Measurements from ENCODE around the gene LSG1. TPM values are rescaled to one million over a fixed set of nuclear protein-coding genes. Genes with fewer than 3 reads are reported as not detected.

LSG1 gene
- polyA plus RNA-seq, 4 donors, result 17.7 to 54.2 (median 22.0) TPM

DNA sequence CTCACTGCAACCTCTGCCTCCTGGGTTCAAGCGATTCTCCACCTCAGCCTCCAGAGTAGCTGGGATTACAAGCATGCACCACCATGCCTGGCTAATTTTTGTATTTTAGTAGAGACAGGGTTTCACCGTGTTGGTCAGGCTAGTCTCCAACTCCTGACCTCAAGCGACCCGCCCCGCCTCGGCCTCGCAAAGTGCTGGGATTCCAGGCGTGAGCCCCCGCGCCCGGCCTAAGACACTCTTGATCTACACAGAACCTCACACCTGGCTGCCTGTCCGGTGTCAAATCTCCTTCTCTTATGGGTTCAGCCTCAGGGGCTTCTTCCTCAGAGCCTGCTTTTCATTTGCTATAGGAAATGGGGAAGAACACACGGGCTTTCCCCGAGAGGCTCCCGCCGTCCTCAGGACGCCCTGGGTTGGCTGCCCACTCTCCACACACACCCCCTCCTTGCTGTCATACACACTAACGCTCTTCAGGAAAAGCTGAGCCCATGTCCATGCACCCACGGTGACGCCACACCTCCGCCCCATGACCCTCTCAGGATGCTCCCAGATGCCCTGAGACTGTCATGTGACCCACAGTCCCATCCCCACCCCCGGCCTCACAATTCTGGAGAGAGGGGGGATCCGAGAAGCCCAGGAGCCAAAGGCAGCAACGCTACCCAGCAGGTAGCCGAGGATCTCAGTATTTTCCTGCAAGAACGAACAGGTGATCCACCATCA is 49.2 kb downstream of the LSG1 start:
- Histone ChIP-seq H3K27me3 (ENCODE audit: control insufficient read depth in 3 of 3, insufficient read depth in 3 of 3, low read length in 3 of 3) (no peaks in the 10 kb centered on the region), H3K4me3 (ENCODE audit: low read depth in 1 of 3, low read length in 3 of 3) (no peak overlapping the region), H3K4me1 (ENCODE audit: control insufficient read depth in 3 of 3, insufficient read depth in 2 of 3, low read depth in 1 of 3, low read length in 2 of 3) (peaks cover 0 to 6% (median 0%) of the 10 kb centered on the region in 3 donors), H3K27ac (ENCODE audit: low read depth in 1 of 3, low read length in 2 of 3) (no peak overlapping the region), H3K9me3 (ENCODE audit: control insufficient read depth in 2 of 2, insufficient read depth in 1 of 2, low read depth in 1 of 2, low read length in 1 of 2) (no peaks in the 10 kb centered on the region), H3K36me3 (ENCODE audit: control insufficient read depth in 3 of 3, insufficient read depth in 2 of 3, low read depth in 1 of 3, low read length in 3 of 3) (peaks cover 0 to 59% (median 0%) of the 10 kb centered on the region in 3 donors)
- WGBS, 3 donors, result 92 to 93% (median 92%) methylated on average over 26 of the region's 26 CpGs
- DNase-seq, result no peak
- no peak for FAIRE-seq

DNA sequence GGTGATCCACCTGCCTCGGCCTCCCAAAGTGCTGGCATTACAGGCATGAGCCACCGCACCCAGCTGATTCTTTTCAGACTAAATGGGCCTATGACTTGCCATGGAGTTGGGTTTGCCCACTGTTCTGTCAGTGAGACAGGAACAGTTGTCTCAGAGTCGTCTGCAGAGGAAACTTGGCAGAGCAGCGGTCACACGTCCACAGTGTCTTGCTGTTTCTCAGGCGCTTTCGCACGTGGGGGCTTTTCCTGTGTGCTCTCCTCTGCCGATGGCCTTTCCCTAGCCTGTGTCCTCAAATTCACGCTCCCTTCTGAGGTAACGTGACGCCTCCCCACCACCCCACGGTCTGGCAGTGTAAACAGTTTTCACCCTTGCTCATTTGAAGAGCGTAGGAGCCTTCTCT is 50.0 kb downstream of the LSG1 start:
- H3K4me3 ChIP-seq (ENCODE audit: low read depth in 1 of 3, low read length in 3 of 3), result no peak overlapping the region
- peaks cover 0 to 6% (median 0%) of the 10 kb centered on the region in 3 donors for H3K4me1 ChIP-seq (ENCODE audit: control insufficient read depth in 3 of 3, insufficient read depth in 2 of 3, low read depth in 1 of 3, low read length in 2 of 3)
- no peak for FAIRE-seq
- no peak overlapping the region for H3K27ac ChIP-seq (ENCODE audit: low read depth in 1 of 3, low read length in 2 of 3)
- DNase-seq, result no peak
- no peaks in the 10 kb centered on the region for H3K27me3 ChIP-seq (ENCODE audit: control insufficient read depth in 3 of 3, insufficient read depth in 3 of 3, low read length in 3 of 3)
- WGBS, 3 donors, result 90 to 91% (median 91%) methylated on average over 14 of the region's 14 CpGs
- peaks cover 0 to 60% (median 0%) of the 10 kb centered on the region in 3 donors for H3K36me3 ChIP-seq (ENCODE audit: control insufficient read depth in 3 of 3, insufficient read depth in 2 of 3, low read depth in 1 of 3, low read length in 3 of 3)
- no peaks in the 10 kb centered on the region for H3K9me3 ChIP-seq (ENCODE audit: control insufficient read depth in 2 of 2, insufficient read depth in 1 of 2, low read depth in 1 of 2, low read length in 1 of 2)

DNA sequence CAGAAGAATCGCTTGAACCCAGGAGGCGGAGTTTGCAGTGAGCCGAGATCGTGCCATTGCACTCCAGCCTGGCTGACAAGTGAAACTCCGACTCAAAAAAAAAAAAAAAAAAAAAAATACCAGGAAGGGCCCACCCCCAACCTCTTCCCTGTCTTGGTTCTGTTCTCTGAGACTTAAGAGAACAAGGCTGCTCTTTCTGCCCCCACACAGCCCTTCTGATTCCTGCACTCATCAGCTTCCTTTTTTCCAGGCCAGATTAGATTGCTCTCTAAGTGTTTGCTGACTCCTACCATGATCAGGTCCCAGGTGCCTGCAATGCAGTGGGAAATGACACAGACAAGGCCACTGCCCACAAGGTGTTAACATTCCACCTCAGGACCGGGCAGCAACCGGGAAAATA is 51.8 kb downstream of the LSG1 start:
- Histone ChIP-seq H3K9me3 (ENCODE audit: control insufficient read depth in 2 of 2, insufficient read depth in 1 of 2, low read depth in 1 of 2, low read length in 1 of 2) (no peaks in the 10 kb centered on the region), H3K27ac (ENCODE audit: low read depth in 1 of 3, low read length in 2 of 3) (no peak overlapping the region), H3K36me3 (ENCODE audit: control insufficient read depth in 3 of 3, insufficient read depth in 2 of 3, low read depth in 1 of 3, low read length in 3 of 3) (peaks cover 0 to 67% (median 0%) of the 10 kb centered on the region in 3 donors), H3K27me3 (ENCODE audit: control insufficient read depth in 3 of 3, insufficient read depth in 3 of 3, low read length in 3 of 3) (no peaks in the 10 kb centered on the region), H3K4me1 (ENCODE audit: control insufficient read depth in 3 of 3, insufficient read depth in 2 of 3, low read depth in 1 of 3, low read length in 2 of 3) (peaks cover 0 to 6% (median 0%) of the 10 kb centered on the region in 3 donors), H3K4me3 (ENCODE audit: low read depth in 1 of 3, low read length in 3 of 3) (no peak overlapping the region)
- DNase-seq, result no peak
- FAIRE-seq, result no peak
- 79 to 92% (median 84%) methylated on average over 7 of the region's 7 CpGs for WGBS, 3 donors

DNA sequence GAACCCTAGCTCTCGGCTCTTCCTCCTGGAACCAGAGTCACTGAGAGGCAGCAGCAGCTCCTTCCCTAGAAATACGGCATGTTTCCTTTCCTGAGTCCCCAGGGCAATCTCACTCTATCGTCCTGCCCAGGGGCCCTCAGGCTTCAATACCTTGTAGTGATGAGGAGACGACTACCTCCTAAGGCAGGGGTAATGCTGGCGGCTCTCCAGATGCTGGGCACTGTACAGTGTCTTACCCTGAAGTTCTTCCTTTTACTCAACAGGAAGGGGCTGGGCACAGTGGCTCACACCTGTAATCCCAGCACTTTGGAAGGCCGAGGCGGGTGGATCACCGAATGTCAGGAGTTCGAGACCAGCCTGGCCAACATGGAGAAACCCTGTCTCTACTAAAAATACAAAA is 52.2 kb downstream of the LSG1 start:
- FAIRE-seq, result no peak
- WGBS, 3 donors, result 92 to 95% (median 92%) methylated on average over 9 of the region's 9 CpGs

DNA sequence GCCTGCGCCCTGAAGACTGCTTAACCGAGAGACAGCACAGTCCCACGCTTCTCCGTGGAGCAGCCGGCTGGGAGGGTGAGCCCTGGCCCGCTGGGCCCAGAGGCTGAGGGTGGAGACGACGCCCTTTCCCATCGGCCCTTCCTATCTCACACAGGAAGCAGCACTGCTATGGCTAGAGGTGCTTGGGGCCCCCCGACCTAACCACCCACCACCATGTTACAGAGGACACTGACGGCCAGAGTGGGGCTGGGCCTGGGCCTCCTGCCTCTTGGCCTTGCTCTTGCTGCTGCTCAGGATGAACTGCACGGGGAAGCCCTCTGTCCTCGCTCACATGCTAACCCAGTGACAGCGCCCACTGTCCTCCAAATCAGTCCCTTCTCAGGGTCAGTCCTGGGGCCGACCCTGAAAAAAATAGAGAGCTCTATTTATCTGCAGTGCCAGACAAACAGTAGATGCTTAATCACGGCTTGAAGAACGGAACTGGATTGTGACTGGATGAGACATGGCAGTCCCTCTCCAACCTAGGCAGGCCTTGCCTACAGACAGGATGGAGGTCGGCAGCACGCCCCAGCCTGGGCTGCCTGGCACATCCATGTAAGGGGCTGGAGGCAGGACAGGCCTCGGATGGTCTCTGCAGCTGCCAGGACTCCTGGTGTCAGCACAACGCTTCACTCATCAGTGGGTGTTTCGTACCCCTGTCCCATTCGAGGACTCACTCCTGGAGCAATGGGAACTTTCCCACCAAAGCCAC is 53.0 kb downstream of the LSG1 start:
- H3K27ac ChIP-seq (ENCODE audit: low read depth in 1 of 3, low read length in 2 of 3), result no peak overlapping the region
- H3K36me3 ChIP-seq (ENCODE audit: control insufficient read depth in 3 of 3, insufficient read depth in 2 of 3, low read depth in 1 of 3, low read length in 3 of 3), result peaks cover 0 to 68% (median 0%) of the 10 kb centered on the region in 3 donors
- H3K4me3 ChIP-seq (ENCODE audit: low read depth in 1 of 3, low read length in 3 of 3), result no peak overlapping the region
- H3K27me3 ChIP-seq (ENCODE audit: control insufficient read depth in 3 of 3, insufficient read depth in 3 of 3, low read length in 3 of 3), result no peaks in the 10 kb centered on the region
- H3K4me1 ChIP-seq (ENCODE audit: control insufficient read depth in 3 of 3, insufficient read depth in 2 of 3, low read depth in 1 of 3, low read length in 2 of 3), result peaks cover 0 to 6% (median 0%) of the 10 kb centered on the region in 3 donors
- no peaks in the 10 kb centered on the region for H3K9me3 ChIP-seq (ENCODE audit: control insufficient read depth in 2 of 2, insufficient read depth in 1 of 2, low read depth in 1 of 2, low read length in 1 of 2)
- no peak for FAIRE-seq
- no peak for DNase-seq
- WGBS, 3 donors, result 80 to 86% (median 85%) methylated on average over 22 to 23 of the region's 23 CpGs

More for the DNA sequence above, 52.2 kb downstream of the LSG1 start:
- Histone ChIP-seq H3K36me3 (ENCODE audit: control insufficient read depth in 3 of 3, insufficient read depth in 2 of 3, low read depth in 1 of 3, low read length in 3 of 3) (peaks cover 0 to 67% (median 0%) of the 10 kb centered on the region in 3 donors), H3K27ac (ENCODE audit: low read depth in 1 of 3, low read length in 2 of 3) (no peak overlapping the region), H3K4me1 (ENCODE audit: control insufficient read depth in 3 of 3, insufficient read depth in 2 of 3, low read depth in 1 of 3, low read length in 2 of 3) (peaks cover 0 to 6% (median 0%) of the 10 kb centered on the region in 3 donors), H3K9me3 (ENCODE audit: control insufficient read depth in 2 of 2, insufficient read depth in 1 of 2, low read depth in 1 of 2, low read length in 1 of 2) (no peaks in the 10 kb centered on the region), H3K27me3 (ENCODE audit: control insufficient read depth in 3 of 3, insufficient read depth in 3 of 3, low read length in 3 of 3) (no peaks in the 10 kb centered on the region), H3K4me3 (ENCODE audit: low read depth in 1 of 3, low read length in 3 of 3) (no peak overlapping the region)
- DNase-seq, result no peak

DNA sequence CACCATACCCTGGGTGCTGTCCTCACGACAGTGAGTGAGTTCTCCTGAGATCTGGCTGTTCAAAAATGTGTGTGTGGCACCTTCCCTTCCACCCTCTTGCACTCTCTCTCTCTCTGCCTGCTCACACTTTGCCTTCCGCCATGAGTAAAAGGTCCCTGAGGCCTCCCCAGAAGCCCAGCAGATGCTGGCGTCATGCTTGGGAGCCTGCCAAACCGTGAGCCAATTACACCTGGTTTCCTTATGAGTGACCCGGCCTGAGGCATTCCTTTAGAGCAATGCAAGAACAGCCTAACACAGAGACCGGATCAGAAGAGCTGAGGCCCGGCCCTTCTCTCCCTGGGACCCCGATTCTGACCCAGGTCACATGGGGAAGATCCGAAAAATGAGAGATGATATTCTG is 54.2 kb downstream of the LSG1 start:
- H3K27me3 ChIP-seq (ENCODE audit: control insufficient read depth in 3 of 3, insufficient read depth in 3 of 3, low read length in 3 of 3), result no peaks in the 10 kb centered on the region
- peaks cover 0 to 6% (median 0%) of the 10 kb centered on the region in 3 donors for H3K4me1 ChIP-seq (ENCODE audit: control insufficient read depth in 3 of 3, insufficient read depth in 2 of 3, low read depth in 1 of 3, low read length in 2 of 3)
- FAIRE-seq (no peak), DNase-seq (peak in 1 of 2 donors; percentile 36)
- no peak overlapping the region for H3K27ac ChIP-seq (ENCODE audit: low read depth in 1 of 3, low read length in 2 of 3)
- 75 to 79% (median 76%) methylated on average over 9 of the region's 9 CpGs for WGBS, 3 donors
- H3K9me3 ChIP-seq (ENCODE audit: control insufficient read depth in 2 of 2, insufficient read depth in 1 of 2, low read depth in 1 of 2, low read length in 1 of 2), result no peaks in the 10 kb centered on the region
- no peak overlapping the region for H3K4me3 ChIP-seq (ENCODE audit: low read depth in 1 of 3, low read length in 3 of 3)
- H3K36me3 ChIP-seq (ENCODE audit: control insufficient read depth in 3 of 3, insufficient read depth in 2 of 3, low read depth in 1 of 3, low read length in 3 of 3), result peaks cover 0 to 57% (median 0%) of the 10 kb centered on the region in 3 donors

DNA sequence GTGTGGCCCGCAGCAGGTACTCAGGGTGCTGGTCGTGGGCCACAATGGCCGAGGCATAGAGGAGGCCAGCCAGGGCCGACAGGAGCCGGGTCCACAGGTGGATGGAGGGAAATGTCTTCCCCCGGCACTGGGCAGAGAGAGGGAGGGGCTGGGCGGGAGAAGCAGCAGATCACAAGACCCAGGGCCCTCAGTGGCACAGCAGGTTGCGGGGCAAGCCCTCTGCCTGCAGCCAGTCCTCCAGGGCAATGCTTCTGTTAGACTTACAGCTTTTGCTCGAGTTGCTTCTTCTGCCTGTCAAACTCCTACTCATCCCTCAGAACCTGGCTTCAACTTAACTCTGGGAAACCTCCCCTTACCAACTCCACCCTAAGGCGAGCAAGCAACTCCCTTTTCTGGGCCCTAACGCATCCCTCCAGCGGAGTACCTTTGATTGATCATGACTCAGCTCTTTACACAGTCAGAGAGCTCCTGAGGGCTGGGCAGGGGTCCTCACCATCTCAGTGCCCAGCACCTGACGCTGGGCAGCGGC is 54.8 kb downstream of the LSG1 start:
- Histone ChIP-seq H3K9me3 (ENCODE audit: control insufficient read depth in 2 of 2, insufficient read depth in 1 of 2, low read depth in 1 of 2, low read length in 1 of 2) (no peaks in the 10 kb centered on the region), H3K4me1 (ENCODE audit: control insufficient read depth in 3 of 3, insufficient read depth in 2 of 3, low read depth in 1 of 3, low read length in 2 of 3) (peaks cover 0 to 6% (median 0%) of the 10 kb centered on the region in 3 donors), H3K4me3 (ENCODE audit: low read depth in 1 of 3, low read length in 3 of 3) (no peak overlapping the region), H3K36me3 (ENCODE audit: control insufficient read depth in 3 of 3, insufficient read depth in 2 of 3, low read depth in 1 of 3, low read length in 3 of 3) (peaks cover 0 to 55% (median 0%) of the 10 kb centered on the region in 3 donors), H3K27me3 (ENCODE audit: control insufficient read depth in 3 of 3, insufficient read depth in 3 of 3, low read length in 3 of 3) (no peaks in the 10 kb centered on the region), H3K27ac (ENCODE audit: low read depth in 1 of 3, low read length in 2 of 3) (no peak overlapping the region)
- no peak for FAIRE-seq
- no peak for DNase-seq
- 95 to 97% (median 97%) methylated on average over 12 to 14 of the region's 14 CpGs for WGBS, 3 donors

DNA sequence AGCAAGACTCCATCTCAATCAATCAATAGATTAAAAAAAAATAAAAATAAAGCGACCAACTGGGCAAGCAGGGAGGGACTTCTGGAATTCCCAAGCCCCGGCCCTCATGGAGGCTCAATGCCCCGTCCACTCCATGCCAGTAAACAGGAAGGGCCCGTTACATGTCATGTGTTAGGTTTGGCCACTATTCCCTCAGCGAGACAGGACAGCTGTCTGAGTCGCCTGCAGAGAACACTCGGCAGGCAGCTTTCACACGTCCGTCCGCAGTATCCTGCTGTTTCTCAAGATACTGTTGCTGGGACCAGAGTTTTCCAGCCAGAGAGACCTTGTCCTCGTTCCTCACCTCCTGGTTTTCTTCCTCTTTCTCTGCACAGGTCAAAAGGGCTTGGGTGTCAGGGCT is 56.8 kb downstream of the LSG1 start:
- Histone ChIP-seq H3K9me3 (ENCODE audit: control insufficient read depth in 2 of 2, insufficient read depth in 1 of 2, low read depth in 1 of 2, low read length in 1 of 2) (no peaks in the 10 kb centered on the region), H3K4me1 (ENCODE audit: control insufficient read depth in 3 of 3, insufficient read depth in 2 of 3, low read depth in 1 of 3, low read length in 2 of 3) (no peaks in the 10 kb centered on the region), H3K27ac (ENCODE audit: low read depth in 1 of 3, low read length in 2 of 3) (no peak overlapping the region), H3K4me3 (ENCODE audit: low read depth in 1 of 3, low read length in 3 of 3) (no peak overlapping the region), H3K36me3 (ENCODE audit: control insufficient read depth in 3 of 3, insufficient read depth in 2 of 3, low read depth in 1 of 3, low read length in 3 of 3) (peaks cover 0 to 52% (median 0%) of the 10 kb centered on the region in 3 donors), H3K27me3 (ENCODE audit: control insufficient read depth in 3 of 3, insufficient read depth in 3 of 3, low read length in 3 of 3) (no peaks in the 10 kb centered on the region)
- DNase-seq (no peak), FAIRE-seq (no peak)
- WGBS, 3 donors, result 83 to 96% (median 90%) methylated on average over 11 of the region's 11 CpGs

Data from small intestine (tissue), 7 donors.